MM.1S (cell line): Measurements from ENCODE around the gene NUP214.

Experiments
- DNase-seq: peaks from one replicate; pipeline ENCODE4 v3.0.0-alpha.2; 2015
- H2AFZ ChIP-seq: fragments of 300-600 bp; sonication (generic); 2 replicates; pipeline ENCODE4 v1.6.0; 2016; ENCODE audit warnings: antibody characterized with exemption, low read length
- H3F3A ChIP-seq: fragments of 300-600 bp; sonication (generic); 2 replicates; pipeline ENCODE4 v1.6.1; 2016; ENCODE audit warnings: mild to moderate bottlenecking, antibody characterized with exemption, low read length, moderate library complexity, mixed read lengths; ENCODE audit not compliant: insufficient read depth
- H3K27ac ChIP-seq: fragments of 300-600 bp; sonication (generic); 2 replicates; pipeline ENCODE4 v1.5.1; 2016; ENCODE audit warnings: mild to moderate bottlenecking, low read length
- H3K27me3 ChIP-seq: fragments of 300-600 bp; sonication (generic); replicated peaks from 2 replicates; pipeline ENCODE4 v1.6.0; 2016; ENCODE audit warnings: low read length; ENCODE audit not compliant: insufficient read depth
- H3K36me3 ChIP-seq: fragments of 300-600 bp; sonication (generic); replicated peaks from 2 replicates; pipeline ENCODE4 v1.6.1; 2016; ENCODE audit warnings: mild to moderate bottlenecking, low read length, mixed read lengths; ENCODE audit not compliant: insufficient read depth
- H3K4me1 ChIP-seq: fragments of 300-600 bp; sonication (generic); 2 replicates; pipeline ENCODE4 v1.6.1; 2016; ENCODE audit warnings: low read length, mixed read lengths
- H3K4me2 ChIP-seq: fragments of 300-600 bp; sonication (generic); 2 replicates; pipeline ENCODE4 v1.6.0; 2016; ENCODE audit warnings: low read depth, low read length
- H3K4me3 ChIP-seq: fragments of 300-600 bp; sonication (generic); 2 replicates; pipeline ENCODE4 v1.5.1; 2016; ENCODE audit warnings: low read length, mixed read lengths
- H3K79me2 ChIP-seq: fragments of 300-600 bp; sonication (generic); 2 replicates; pipeline ENCODE4 v1.6.1; 2016; ENCODE audit warnings: mixed run types, low read length, mixed read lengths
- H3K9ac ChIP-seq: fragments of 300-600 bp; sonication (generic); 2 replicates; pipeline ENCODE4 v1.6.1; 2016; ENCODE audit warnings: low read length, mixed read lengths
- H3K9me2 ChIP-seq: fragments of 300-600 bp; sonication (generic); replicated peaks from 2 replicates; pipeline ENCODE4 v1.6.1; 2016; ENCODE audit warnings: mild to moderate bottlenecking, low read length, mixed read lengths; ENCODE audit not compliant: insufficient read depth
- H3K9me3 ChIP-seq: fragments of 300-600 bp; sonication (generic); replicated peaks from 2 replicates; pipeline ENCODE4 v1.6.1; 2016; ENCODE audit warnings: mild to moderate bottlenecking, low read length, mixed read lengths; ENCODE audit not compliant: insufficient read depth
- H4K20me1 ChIP-seq: fragments of 300-600 bp; sonication (generic); 2 replicates; pipeline ENCODE4 v1.6.1; 2016; ENCODE audit warnings: mild to moderate bottlenecking, low read length, moderate library complexity, mixed read lengths; ENCODE audit not compliant: insufficient read depth
- CTCF ChIP-seq: fragments of 300-600 bp; sonication (generic); IDR thresholded peaks from 2 replicates; pipeline ENCODE4 v1.5.1; 2016; ENCODE audit warnings: antibody characterized with exemption, low read length, mixed read lengths
- EZH2 ChIP-seq: fragments of 300-600 bp; sonication (generic); optimal IDR thresholded peaks from 2 replicates; pipeline ENCODE3; 2017; ENCODE audit warnings: low read depth, mild to moderate bottlenecking, antibody characterized with exemption, low read length, mixed read lengths
- EZH2phosphoT487 ChIP-seq: fragments of 300-600 bp; sonication (generic); IDR thresholded peaks from 2 replicates; pipeline ENCODE4 v1.6.1; 2018; ENCODE audit warnings: antibody characterized with exemption, low read length

The NUP214 gene

GRCh38 chr9:131129183-131129582 lies 3.8 kb downstream of the NUP214 start:
- Histone ChIP-seq H3K36me3 (peaks cover 13% of the 10 kb centered on the region; the same call in 1 of the 2 replicates), H4K20me1 (no peaks in the 10 kb centered on the region)
- no peak for TF ChIP-seq CTCF
- TF ChIP-seq EZH2phosphoT487 = no peak
- no peak for TF ChIP-seq EZH2

GRCh38 chr9:131138676-131139075 lies 13.3 kb downstream of the NUP214 start:
- H3K4me1 ChIP-seq = no peaks in the 10 kb centered on the region
- no peak overlapping the region for H2AFZ ChIP-seq
- TF ChIP-seq EZH2phosphoT487 = no peak
- no peak for TF ChIP-seq EZH2
- no peak for TF ChIP-seq CTCF
- peaks cover 7% of the 10 kb centered on the region; the same call in 1 of the 2 replicates for H3K36me3 ChIP-seq
- no peaks in the 10 kb centered on the region for H4K20me1 ChIP-seq
- no peak overlapping the region for H3K4me2 ChIP-seq
- H3K4me3 ChIP-seq = no peak overlapping the region
- H3K27ac ChIP-seq = no peak overlapping the region
- H3K9me2 ChIP-seq = no peaks in the 10 kb centered on the region
- no peak for DNase-seq
- H3K79me2 ChIP-seq = no peaks in the 10 kb centered on the region
- no peaks in the 10 kb centered on the region for H3K27me3 ChIP-seq
- no peaks in the 10 kb centered on the region for H3K9me3 ChIP-seq
- no peaks in the 10 kb centered on the region for H3F3A ChIP-seq
- H3K9ac ChIP-seq = no peak overlapping the region

More at GRCh38 chr9:131129183-131129582, 3.8 kb downstream of the NUP214 start:
- Histone ChIP-seq H2AFZ (no peak overlapping the region), H3K4me2 (no peak overlapping the region), H3K79me2 (peaks cover 37% of the 10 kb centered on the region), H3K27ac (no peak overlapping the region), H3F3A (no peaks in the 10 kb centered on the region), H3K4me3 (no peak overlapping the region), H3K9me3 (no peaks in the 10 kb centered on the region), H3K9me2 (no peaks in the 10 kb centered on the region), H3K9ac (no peak overlapping the region), H3K27me3 (no peaks in the 10 kb centered on the region), H3K4me1 (peaks cover 8% of the 10 kb centered on the region; the same call in 1 of the 2 replicates)
- no peak for DNase-seq

- Histone ChIP-seq H4K20me1 (no peaks in the 10 kb centered on the region), H3K4me2 (no peak overlapping the region), H3K4me3 (no peak overlapping the region), H3K9me2 (no peaks in the 10 kb centered on the region), H3K27me3 (no peaks in the 10 kb centered on the region), H3K9me3 (no peaks in the 10 kb centered on the region), H3K79me2 (no peaks in the 10 kb centered on the region), H3K27ac (no peak overlapping the region), H2AFZ (no peak overlapping the region), H3K4me1 (no peaks in the 10 kb centered on the region), H3K36me3 (peaks cover 9% of the 10 kb centered on the region; the same call in 1 of the 2 replicates), H3F3A (no peaks in the 10 kb centered on the region), H3K9ac (no peak overlapping the region)
- no peak for DNase-seq
- TF ChIP-seq EZH2 (no peak), CTCF (no peak), EZH2phosphoT487 (no peak)
Measured at GRCh38 chr9:131140112-131140511, 14.7 kb downstream of the NUP214 start.
